ENCODE results near the gene ZNF667.
A peak's percentile ranks its signal among the peaks of the same experiment; 100 is the strongest.

Gene ZNF667

GRCh38 chr19:56477429-56478338 lies 539 bp upstream of the ZNF667 start:
- Histone ChIP-seq H3K18ac (ENCODE audit: low read length) (peak overlapping the region; percentile 94), H3K79me1 (ENCODE audit: low read depth, low read length) (peaks cover 9% of the 10 kb centered on the region), H3K4ac (ENCODE audit: low read length) (no peak overlapping the region), H2AK5ac (ENCODE audit: low read depth, low read length) (no peak overlapping the region), H2AFZ (ENCODE audit: low read length) (no peak overlapping the region), H3K4me3 (ENCODE audit: low read length in 2 of 2) (peak overlapping the region in 1 of 2 donors; percentile 100), H3K36me3 (replicated peaks in 1 of 2; ENCODE audit: control insufficient read depth in 2 of 2, insufficient read depth in 2 of 2, low read length in 2 of 2) (no peaks in the 10 kb centered on the region), H3K4me1 (ENCODE audit: control insufficient read depth in 2 of 2, insufficient read depth in 1 of 2, low read depth in 1 of 2, low read length in 2 of 2) (peaks cover 0 to 6% of the 10 kb centered on the region in 2 donors), H2BK15ac (ENCODE audit: low read length) (peak overlapping the region; percentile 22), H3K9ac (ENCODE audit: low read depth, low read length, poor library complexity) (peak overlapping the region; percentile 81), H2BK120ac (ENCODE audit: low read depth, low read length) (no peak overlapping the region), H3K27me3 (ENCODE audit: control insufficient read depth in 3 of 3, insufficient read depth in 3 of 3, low read depth in 1 of 3, low read length in 3 of 3) (no peaks in the 10 kb centered on the region), H3K27ac (replicated peaks; ENCODE audit: low read length) (peak overlapping the region; percentile 83), H2BK5ac (ENCODE audit: low read length) (peak overlapping the region; percentile 89), H3K9me3 (replicated peaks in 1 of 2; ENCODE audit: control insufficient read depth in 2 of 2, insufficient read depth in 1 of 2, low read depth in 1 of 2, low read length in 2 of 2) (peaks cover 0 to 5% of the 10 kb centered on the region in 2 donors), H3K4me2 (ENCODE audit: insufficient read depth, low read length, poor library complexity, severe bottlenecking) (peak overlapping the region; percentile 73), H3K14ac (ENCODE audit: low read length) (no peak overlapping the region), H4K91ac (ENCODE audit: low read depth, low read length, poor library complexity) (no peak overlapping the region), H3K23ac (ENCODE audit: low read depth, low read length, poor library complexity) (peak overlapping the region; percentile 35), H4K8ac (ENCODE audit: low read depth, low read length) (no peak overlapping the region), H2BK12ac (ENCODE audit: low read length) (peak overlapping the region; percentile 63)
- no CpG with 5 or more reads among the region's 80 CpGs for WGBS, 2 donors (ENCODE audit: extremely low coverage in 2 of 2, insufficient read length in 2 of 2, insufficient replicate concordance in 1 of 2)
- DNase-seq (ENCODE audit: low spot score): peak; percentile 90

- Histone ChIP-seq H3K4me2 (ENCODE audit: insufficient read depth, low read length, poor library complexity, severe bottlenecking) (peak overlapping the region; percentile 97), H4K91ac (ENCODE audit: low read depth, low read length, poor library complexity) (no peak overlapping the region), H2AFZ (ENCODE audit: low read length) (no peak overlapping the region), H3K4me3 (ENCODE audit: low read length in 2 of 2) (peak overlapping the region in 1 of 2 donors; percentile 32), H2BK120ac (ENCODE audit: low read depth, low read length) (no peak overlapping the region), H2AK5ac (ENCODE audit: low read depth, low read length) (no peak overlapping the region), H3K27ac (replicated peaks; ENCODE audit: low read length) (no peak overlapping the region), H2BK12ac (ENCODE audit: low read length) (no peak overlapping the region), H4K8ac (ENCODE audit: low read depth, low read length) (no peak overlapping the region), H3K23ac (ENCODE audit: low read depth, low read length, poor library complexity) (no peak overlapping the region), H3K18ac (ENCODE audit: low read length) (no peak overlapping the region), H3K4ac (ENCODE audit: low read length) (no peak overlapping the region), H3K9me3 (replicated peaks in 1 of 2; ENCODE audit: control insufficient read depth in 2 of 2, insufficient read depth in 1 of 2, low read depth in 1 of 2, low read length in 2 of 2) (peaks cover 0 to 3% of the 10 kb centered on the region in 2 donors), H3K27me3 (ENCODE audit: control insufficient read depth in 3 of 3, insufficient read depth in 3 of 3, low read depth in 1 of 3, low read length in 3 of 3) (no peaks in the 10 kb centered on the region), H3K36me3 (replicated peaks in 1 of 2; ENCODE audit: control insufficient read depth in 2 of 2, insufficient read depth in 2 of 2, low read length in 2 of 2) (peaks cover 0 to 3% of the 10 kb centered on the region in 2 donors), H3K9ac (ENCODE audit: low read depth, low read length, poor library complexity) (no peak overlapping the region), H3K4me1 (ENCODE audit: control insufficient read depth in 2 of 2, insufficient read depth in 1 of 2, low read depth in 1 of 2, low read length in 2 of 2) (peaks cover 0 to 6% of the 10 kb centered on the region in 2 donors), H3K79me1 (ENCODE audit: low read depth, low read length) (peaks cover 8% of the 10 kb centered on the region), H3K14ac (ENCODE audit: low read length) (no peak overlapping the region), H2BK5ac (ENCODE audit: low read length) (no peak overlapping the region), H2BK15ac (ENCODE audit: low read length) (no peak overlapping the region)
- no peak for DNase-seq (ENCODE audit: low spot score)
- whole genome bisulfite sequencing, 2 donors (ENCODE audit: extremely low coverage in 2 of 2, insufficient read length in 2 of 2, insufficient replicate concordance in 1 of 2): no CpG with 5 or more reads among the region's 10 CpGs
Observed at GRCh38 chr19:56476093-56476492, 1.1 kb downstream of the ZNF667 start.

- no peak overlapping the region for H3K14ac ChIP-seq (ENCODE audit: low read length)
- H4K91ac ChIP-seq (ENCODE audit: low read depth, low read length, poor library complexity): no peak overlapping the region
- no peak overlapping the region for H3K23ac ChIP-seq (ENCODE audit: low read depth, low read length, poor library complexity)
- H2BK15ac ChIP-seq (ENCODE audit: low read length): no peak overlapping the region
- H3K18ac ChIP-seq (ENCODE audit: low read length): no peak overlapping the region
- H4K8ac ChIP-seq (ENCODE audit: low read depth, low read length): no peak overlapping the region
- H3K27me3 ChIP-seq (ENCODE audit: control insufficient read depth in 3 of 3, insufficient read depth in 3 of 3, low read depth in 1 of 3, low read length in 3 of 3): no peaks in the 10 kb centered on the region
- WGBS, 2 donors (ENCODE audit: extremely low coverage in 2 of 2, insufficient read length in 2 of 2, insufficient replicate concordance in 1 of 2): no CpG with 5 or more reads among the region's 3 CpGs
- H3K4me3 ChIP-seq (ENCODE audit: low read length in 2 of 2): no peak overlapping the region
- H3K27ac ChIP-seq (replicated peaks; ENCODE audit: low read length): no peak overlapping the region
- DNase-seq (ENCODE audit: low spot score): no peak
- no peak overlapping the region for H2BK5ac ChIP-seq (ENCODE audit: low read length)
- no peak overlapping the region for H2AFZ ChIP-seq (ENCODE audit: low read length)
- peaks cover 0 to 7% of the 10 kb centered on the region in 2 donors for H3K9me3 ChIP-seq (replicated peaks in 1 of 2; ENCODE audit: control insufficient read depth in 2 of 2, insufficient read depth in 1 of 2, low read depth in 1 of 2, low read length in 2 of 2)
- H3K9ac ChIP-seq (ENCODE audit: low read depth, low read length, poor library complexity): no peak overlapping the region
- peaks cover 0 to 6% of the 10 kb centered on the region in 2 donors for H3K4me1 ChIP-seq (ENCODE audit: control insufficient read depth in 2 of 2, insufficient read depth in 1 of 2, low read depth in 1 of 2, low read length in 2 of 2)
- H2BK120ac ChIP-seq (ENCODE audit: low read depth, low read length): no peak overlapping the region
- H3K79me1 ChIP-seq (ENCODE audit: low read depth, low read length): peaks cover 8% of the 10 kb centered on the region
- H2AK5ac ChIP-seq (ENCODE audit: low read depth, low read length): no peak overlapping the region
- no peak overlapping the region for H3K4me2 ChIP-seq (ENCODE audit: insufficient read depth, low read length, poor library complexity, severe bottlenecking)
- peaks cover 0 to 10% of the 10 kb centered on the region in 2 donors for H3K36me3 ChIP-seq (replicated peaks in 1 of 2; ENCODE audit: control insufficient read depth in 2 of 2, insufficient read depth in 2 of 2, low read length in 2 of 2)
- H2BK12ac ChIP-seq (ENCODE audit: low read length): no peak overlapping the region
- H3K4ac ChIP-seq (ENCODE audit: low read length): no peak overlapping the region
Observed at GRCh38 chr19:56474308-56474707, 2.8 kb downstream of the ZNF667 start.

GRCh38 chr19:56441206-56441792 lies 35.8 kb downstream of the ZNF667 start:
- Histone ChIP-seq H3K23ac (ENCODE audit: low read depth, low read length, poor library complexity) (no peak overlapping the region), H4K8ac (ENCODE audit: low read depth, low read length) (no peak overlapping the region), H3K36me3 (replicated peaks in 1 of 2; ENCODE audit: control insufficient read depth in 2 of 2, insufficient read depth in 2 of 2, low read length in 2 of 2) (peaks cover 0 to 5% of the 10 kb centered on the region in 2 donors), H2BK15ac (ENCODE audit: low read length) (no peak overlapping the region), H3K79me1 (ENCODE audit: low read depth, low read length) (no peaks in the 10 kb centered on the region), H3K27me3 (ENCODE audit: control insufficient read depth in 3 of 3, insufficient read depth in 3 of 3, low read depth in 1 of 3, low read length in 3 of 3) (no peaks in the 10 kb centered on the region), H3K4me2 (ENCODE audit: insufficient read depth, low read length, poor library complexity, severe bottlenecking) (no peak overlapping the region), H3K9me3 (replicated peaks in 1 of 2; ENCODE audit: control insufficient read depth in 2 of 2, insufficient read depth in 1 of 2, low read depth in 1 of 2, low read length in 2 of 2) (peaks cover 17 to 39% of the 10 kb centered on the region in 2 donors), H2BK120ac (ENCODE audit: low read depth, low read length) (no peak overlapping the region), H3K9ac (ENCODE audit: low read depth, low read length, poor library complexity) (no peak overlapping the region), H3K4ac (ENCODE audit: low read length) (no peak overlapping the region), H3K4me3 (ENCODE audit: low read length in 2 of 2) (no peak overlapping the region), H2AFZ (ENCODE audit: low read length) (no peak overlapping the region), H3K4me1 (ENCODE audit: control insufficient read depth in 2 of 2, insufficient read depth in 1 of 2, low read depth in 1 of 2, low read length in 2 of 2) (no peaks in the 10 kb centered on the region), H3K14ac (ENCODE audit: low read length) (no peak overlapping the region), H4K91ac (ENCODE audit: low read depth, low read length, poor library complexity) (no peak overlapping the region), H2BK5ac (ENCODE audit: low read length) (no peak overlapping the region), H3K18ac (ENCODE audit: low read length) (no peak overlapping the region), H3K27ac (replicated peaks; ENCODE audit: low read length) (no peak overlapping the region), H2AK5ac (ENCODE audit: low read depth, low read length) (no peak overlapping the region), H2BK12ac (ENCODE audit: low read length) (no peak overlapping the region)
- DNase-seq (ENCODE audit: low spot score): no peak
- no CpG with 5 or more reads among the region's 8 CpGs for WGBS, 2 donors (ENCODE audit: extremely low coverage in 2 of 2, insufficient read length in 2 of 2, insufficient replicate concordance in 1 of 2)

Measured in neuronal stem cell (in vitro differentiated cells).